IMR-90 (cell line): ENCODE data around the gene NELL1. TPM values are rescaled to one million over a fixed set of nuclear protein-coding genes. Genes with fewer than 3 reads are reported as not detected.

ENCODE experiments used
- ATAC-seq: fragments of 200-7000 bp; cut with Tn5 transposase; 2 replicates; pipeline ENCODE4 v1.9.1; 2020; ENCODE audit warnings: low read depth, mild to moderate bottlenecking, moderate library complexity
- BruUV-seq: library from RNA; stranded (reverse); fragments of 400-500 nt; replicated peaks from 2 replicates; lab custom pipeline; 2021; lab: Mats Ljungman, UMichigan
- CTCF ChIA-PET: fragments of 300-600 bp; formaldehyde crosslinking; extraction: SDS; loops from one replicate; lab custom pipeline; 2021; ENCODE audit warnings: antibody characterized with exemption; lab: Yijun Ruan, JAX
- POLR2A ChIA-PET: fragments of 300-600 bp; sonication (Branson Sonifier 250); formaldehyde crosslinking; loops from one replicate; lab custom pipeline; 2022; ENCODE audit warnings: antibody characterized with exemption; ENCODE audit not compliant: unreplicated experiment; lab: Charles Lee
- DNase-seq: peaks from one replicate; pipeline ENCODE4 v3.0.0; 2013
- H2AFZ ChIP-seq: replicated peaks from 2 replicates; pipeline ENCODE3; 2013; ENCODE audit warnings: low read length, mild to moderate bottlenecking; ENCODE audit not compliant: poor library complexity
- H2AK5ac ChIP-seq: 2 replicates; pipeline ENCODE4 v1.6.1; 2013; ENCODE audit warnings: low read depth, low read length, inconsistent platforms
- H2AK9ac ChIP-seq: replicated peaks from 2 replicates; pipeline ENCODE3; 2013; ENCODE audit warnings: mild to moderate bottlenecking, low read depth, low read length, moderate library complexity; ENCODE audit not compliant: poor library complexity
- H2BK120ac ChIP-seq: 2 replicates; pipeline ENCODE4 v1.6.1; 2013; ENCODE audit warnings: low read depth, low read length, inconsistent platforms
- H2BK15ac ChIP-seq: 3 replicates; pipeline ENCODE4 v1.6.1; 2013; ENCODE audit warnings: low read depth, low read length, inconsistent platforms
- H2BK20ac ChIP-seq: 2 replicates; pipeline ENCODE4 v1.6.1; 2013; ENCODE audit warnings: low read depth, mild to moderate bottlenecking, inconsistent platforms, low read length, moderate library complexity
- H2BK5ac ChIP-seq: 2 replicates; pipeline ENCODE4 v1.6.1; 2013; ENCODE audit warnings: mild to moderate bottlenecking, low read depth, low read length, inconsistent platforms; ENCODE audit not compliant: poor library complexity, severe bottlenecking
- H3K14ac ChIP-seq: replicated peaks from 2 replicates; pipeline ENCODE4 v1.6.1; 2013; ENCODE audit warnings: low read depth, low read length, inconsistent platforms
- H3K18ac ChIP-seq: 2 replicates; pipeline ENCODE4 v1.6.1; 2013; ENCODE audit warnings: low read depth, low read length, control low read depth
- H3K23ac ChIP-seq: 2 replicates; pipeline ENCODE4 v1.6.1; 2013; ENCODE audit warnings: low read depth, low read length, inconsistent platforms
- H3K27ac ChIP-seq: 2 replicates; pipeline ENCODE4 v1.5.1; 2013; ENCODE audit warnings: mild to moderate bottlenecking, control low read depth, low read length; ENCODE audit not compliant: insufficient read depth
- H3K27me3 ChIP-seq: 2 replicates; pipeline ENCODE4 v1.6.1; 2013; ENCODE audit warnings: low read length; ENCODE audit not compliant: control insufficient read depth, insufficient read depth
- H3K36me3 ChIP-seq: 2 replicates; pipeline ENCODE4 v1.6.1; 2013; ENCODE audit warnings: low read length, mixed read lengths; ENCODE audit not compliant: control insufficient read depth, insufficient read depth
- H3K4ac ChIP-seq: 2 replicates; pipeline ENCODE4 v1.6.1; 2013; ENCODE audit warnings: low read depth, low read length, inconsistent platforms
- H3K4me1 ChIP-seq: 2 replicates; pipeline ENCODE4 v1.6.1; 2013; ENCODE audit warnings: low read length, mixed read lengths; ENCODE audit not compliant: control insufficient read depth, insufficient read depth
- H3K4me2 ChIP-seq: 2 replicates; pipeline ENCODE4 v1.6.1; 2013; ENCODE audit warnings: low read depth, mild to moderate bottlenecking, control low read depth, low read length, moderate library complexity
- H3K4me3 ChIP-seq: 2 replicates; pipeline ENCODE4 v1.5.1; 2013; ENCODE audit warnings: low read depth, mild to moderate bottlenecking, control low read depth, low read length, moderate library complexity; ENCODE audit not compliant: insufficient read depth
- H3K56ac ChIP-seq: 2 replicates; pipeline ENCODE4 v1.6.1; 2013; ENCODE audit warnings: low read length, inconsistent platforms; ENCODE audit not compliant: insufficient read depth; ENCODE audit errors: extremely low read depth
- H3K79me1 ChIP-seq, 2 experiments: 2 replicates each; pipeline ENCODE4 v1.6.1; 2013; ENCODE audit warnings: low read length in 2 of 2, inconsistent platforms in 1 of 2, low read depth in 1 of 2
- H3K9ac ChIP-seq: 2 replicates; pipeline ENCODE4 v1.6.1; 2013; ENCODE audit warnings: low read depth, low read length, control low read depth
- H3K9me1 ChIP-seq: 2 replicates; pipeline ENCODE4 v1.6.1; 2013; ENCODE audit warnings: low read length, inconsistent platforms; ENCODE audit not compliant: insufficient read depth
- H3K9me3 ChIP-seq: 2 replicates; pipeline ENCODE4 v1.6.1; 2013; ENCODE audit warnings: low read length; ENCODE audit not compliant: control insufficient read depth, insufficient read depth
- H4K20me1 ChIP-seq: 2 replicates; pipeline ENCODE4 v1.6.1; 2013; ENCODE audit warnings: low read length, inconsistent platforms; ENCODE audit not compliant: insufficient read depth
- H4K5ac ChIP-seq: 2 replicates; pipeline ENCODE4 v1.6.1; 2013; ENCODE audit warnings: mild to moderate bottlenecking, low read depth, low read length, control low read depth
- H4K8ac ChIP-seq, 2 experiments: 2 replicates each; pipeline ENCODE4 v1.6.1; 2013; ENCODE audit warnings: low read depth in 2 of 2, low read length in 2 of 2, control low read depth in 1 of 2, inconsistent platforms in 1 of 2
- H4K91ac ChIP-seq: 2 replicates; pipeline ENCODE4 v1.6.1; 2013; ENCODE audit warnings: low read depth, low read length, inconsistent platforms; ENCODE audit not compliant: insufficient read depth
- BHLHE40 ChIP-seq: fragments of 150-350 bp; IDR thresholded peaks from 2 replicates; pipeline ENCODE4 v1.6.1; 2016; ENCODE audit warnings: mild to moderate bottlenecking, low read depth, low read length
- CEBPB ChIP-seq: IDR thresholded peaks from 2 replicates; pipeline ENCODE4 v1.6.1; 2012; ENCODE audit warnings: low read depth, low read length, improper control_type of control experiment
- FOS ChIP-seq: fragments of 150-350 bp; IDR thresholded peaks from 2 replicates; pipeline ENCODE4 v1.6.1; 2016; ENCODE audit warnings: low read depth, low read length
- MAZ ChIP-seq: IDR thresholded peaks from 2 replicates; pipeline ENCODE4 v1.6.1; 2012; ENCODE audit warnings: low read depth, mild to moderate bottlenecking, low read length, improper control_type of control experiment, moderate library complexity, borderline replicate concordance
- MXI1 ChIP-seq: IDR thresholded peaks from 2 replicates; pipeline ENCODE4 v1.6.1; 2012; ENCODE audit warnings: low read depth, mild to moderate bottlenecking, low read length, moderate library complexity, borderline replicate concordance
- WGBS, 2 experiments: methylation state at CpG; one replicate each; pipeline versions ENCODE4 v1.1.5 to v1.1.7; 2013; ENCODE audit warnings: missing lambda C conversion rate in 2 of 2; ENCODE audit not compliant: insufficient read length in 1 of 2; ENCODE audit errors: extremely low coverage in 2 of 2; 5-methylcytosine and 5-hydroxymethylcytosine counted together
- dilution Hi-C: fragments of 300-500 bp; cut with HindIII; formaldehyde crosslinking; loops from one replicate; pipeline ENCODE4 v1.14.3; 2018; ENCODE audit warnings: low sequenced_read_pairs; ENCODE audit not compliant: unreplicated experiment
- in situ Hi-C: fragments of 300-500 bp; cut with MboI; formaldehyde crosslinking; loops from 3 replicates; pipeline ENCODE4 v1.14.3; 2019; ENCODE audit warnings: low sequenced_read_pairs, inconsistent platforms, mixed read lengths
- intact Hi-C: fragments of 100-400 bp; cut with micrococcal nuclease; formaldehyde crosslinking; loops from 2 replicates; pipeline ENCODE4 v1.10.0; 2022
- polyA plus RNA-seq, 3 experiments: library from polyadenylated mRNA; depleted of rRNA; stranded (reverse); fragments of >200 nt; gene quantifications; 2 replicates each; pipeline ENCODE4 v1.2.3, GENCODE V29; 2012; ENCODE audit warnings: low replicate concordance in 1 of 3
- total RNA-seq: library from RNA; depleted of rRNA; stranded (reverse); fragments of >200 nt; gene quantifications from 2 replicates; pipeline ENCODE4 v1.2.3, GENCODE V29; 2012

Gene NELL1
- total and polyA plus RNA-seq, 2 of the 4 experiments (the other 2 are of a cell fraction): not detected

DNA sequence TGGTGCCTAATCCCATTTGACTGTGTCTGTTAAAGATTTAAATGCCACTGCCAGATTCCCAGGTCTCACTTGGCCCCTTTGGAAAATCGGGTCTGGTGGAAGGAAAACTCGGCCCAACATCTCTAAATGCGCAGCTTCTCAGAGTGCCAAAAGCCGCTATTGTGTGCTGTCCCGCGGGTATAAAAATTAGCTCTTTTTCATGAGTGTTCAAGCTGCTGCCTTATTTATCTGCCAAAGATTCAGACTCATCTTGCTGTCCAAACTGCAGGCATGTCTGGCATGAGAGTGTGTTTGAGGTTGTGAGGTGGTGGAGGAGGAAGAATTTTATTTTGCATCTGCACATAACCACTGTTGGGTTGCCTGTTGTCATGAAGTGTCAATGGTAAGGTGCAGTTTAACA lies 91.4 kb downstream of the NELL1 start:
- H2AFZ ChIP-seq: no peak overlapping the region
- H3K4ac ChIP-seq: no peak overlapping the region
- ATAC-seq (no peak), DNase-seq (no peak)
- H2BK15ac ChIP-seq: no peak overlapping the region
- BruUV-seq: no TSS peak
- H2BK120ac ChIP-seq: no peak overlapping the region
- no peak overlapping the region for H3K9ac ChIP-seq
- H3K27ac ChIP-seq: no peak overlapping the region
- no peak overlapping the region for H4K91ac ChIP-seq
- H2AK9ac ChIP-seq: no peak overlapping the region
- H3K56ac ChIP-seq: no peak overlapping the region
- no peak overlapping the region for H2BK20ac ChIP-seq
- no peaks in the 10 kb centered on the region for H3K79me1 ChIP-seq
- no peak for TF ChIP-seq CEBPB
- TF ChIP-seq BHLHE40: no peak
- no peak for TF ChIP-seq FOS
- no peak for TF ChIP-seq MAZ
- TF ChIP-seq MXI1: no peak
- H2BK5ac ChIP-seq: no peak overlapping the region
- ChIA-PET POLR2A (no interaction called here), CTCF (no interaction called here)
- H3K4me3 ChIP-seq: no peak overlapping the region
- no peak overlapping the region for H4K8ac ChIP-seq
- peaks cover 26% of the 10 kb centered on the region for H3K9me3 ChIP-seq
- no peak overlapping the region for H3K4me2 ChIP-seq
- in situ Hi-C loops: no loop called here
- no peaks in the 10 kb centered on the region for H4K20me1 ChIP-seq
- no peak overlapping the region for H4K5ac ChIP-seq
- H3K27me3 ChIP-seq: no peaks in the 10 kb centered on the region
- WGBS, 2 experiments: 68% methylated on average over 6 of the region's 6 CpGs; no CpG with 5 or more reads in 1 of the 2 experiments
- H3K18ac ChIP-seq: no peak overlapping the region
- H3K4me1 ChIP-seq: no peaks in the 10 kb centered on the region
- H3K36me3 ChIP-seq: no peaks in the 10 kb centered on the region
- H3K14ac ChIP-seq: no peak overlapping the region
- H3K23ac ChIP-seq: no peak overlapping the region
- intact Hi-C loops: no loop called here
- no peaks in the 10 kb centered on the region for H3K9me1 ChIP-seq
- dilution Hi-C loops: no loop called here
- H2AK5ac ChIP-seq: no peak overlapping the region
